Heart left ventricle (tissue), 16 donors: Measurements from ENCODE around the gene POT1. TPM values are rescaled to one million over a fixed set of nuclear protein-coding genes. Genes with fewer than 3 reads are reported as not detected.
A peak's percentile ranks its signal among the peaks of the same experiment; 100 is the strongest.
"Not testable (repeated sequence)": the region's sequence is repeated elsewhere in the genome, so short reads cannot be mapped to it uniquely, and the experiment has no call there.

Source experiments
- ATAC-seq, 4 donors: fragments of 200-7000 bp; cut with Tn5 transposase; one replicate each; pipeline ENCODE4 v1.9.1; 2020 to 2022; ENCODE audit warnings: moderate library complexity in 4 of 4, mild to moderate bottlenecking in 3 of 4, moderate number of reproducible peaks in 1 of 4
- DNase-seq, 5 donors: peaks; one replicate each; pipeline ENCODE4 v3.0.0-alpha.2; 2020
- H3K27ac ChIP-seq, 12 donors: fragments of 200-600 bp; sonication (generic) in 4 of 12; one replicate each; pipeline versions ENCODE4 v1.5.0 to v1.8.0; 2016 to 2022; ENCODE audit warnings: mild to moderate bottlenecking in 2 of 12
- H3K27me3 ChIP-seq, 9 donors: fragments of 200-600 bp; sonication (generic) in 2 of 9; one replicate each; pipeline versions ENCODE4 v1.5.1 to v1.8.0; 2016 to 2022; ENCODE audit warnings: mild to moderate bottlenecking in 3 of 9
- H3K36me3 ChIP-seq, 9 donors: fragments of 200-600 bp; sonication (generic) in 2 of 9; one replicate each; pipeline versions ENCODE4 v1.5.0 to v1.8.0; 2018 to 2022; ENCODE audit warnings: mild to moderate bottlenecking in 2 of 9
- H3K4me1 ChIP-seq, 12 donors: fragments of 200-600 bp; sonication (generic) in 4 of 12; one replicate each; pipeline versions ENCODE4 v1.5.0 to v1.8.0; 2016 to 2022; ENCODE audit warnings: mild to moderate bottlenecking in 3 of 12
- H3K4me3 ChIP-seq, 12 donors: fragments of 200-600 bp; sonication (generic) in 4 of 12; one replicate each; pipeline versions ENCODE4 v1.5.0 to v1.8.0; 2017 to 2022; ENCODE audit warnings: mild to moderate bottlenecking in 9 of 12, moderate library complexity in 4 of 12
- H3K9me3 ChIP-seq, 12 donors: fragments of 200-600 bp; sonication (generic) in 4 of 12; one replicate each; pipeline versions ENCODE4 v1.5.0 to v1.8.0; 2016 to 2022; ENCODE audit warnings: mild to moderate bottlenecking in 1 of 12
- POLR2A ChIP-seq, 2 donors: fragments of 450-650 bp; IDR thresholded peaks; one replicate each; pipeline ENCODE4 v1.6.1; 2017; ENCODE audit warnings: antibody characterized with exemption in 2 of 2, mild to moderate bottlenecking in 2 of 2, moderate library complexity in 2 of 2
- WGBS, 4 donors: extraction: QIAGEN DNeasy Blood & Tissue Kit in 2 of 4; methylation state at CpG; one replicate each; pipeline versions ENCODE4 v1.1.5 to v1.1.7; 2013 to 2018; 5-methylcytosine and 5-hydroxymethylcytosine counted together
- intact Hi-C, 10 donors: fragments of 100-400 bp; cut with DNase I; formaldehyde crosslinking; loops; one replicate each; pipeline versions ENCODE4 v1.11.1 to v1.14.2; 2022
- long read RNA-seq, 3 donors: library from polyadenylated mRNA; unstranded; transcript quantifications; one replicate each; pipeline ENCODE4 v2.0.0, GENCODE V29; 2020 to 2021
- polyA plus RNA-seq, 2 donors: library from polyadenylated mRNA; stranded (reverse); fragments of 200-250 nt; gene quantifications; one replicate each; pipeline ENCODE4 v1.2.3, GENCODE V29; 2013
- total RNA-seq, 9 donors: library from RNA; depleted of rRNA in 2 of 9; stranded (reverse); fragments of >200 nt in 2 of 9; fragmentation: NEBNext Ultra II Directional in 3 of 9; extraction: Animal tissue kit (Norgen Biotek cat#: 25700) in 3 of 9; gene quantifications; one replicate each; pipeline versions ENCODE4 v1.1.0 to v1.2.4, GENCODE V29; 2016 to 2023
- TF ChIP-seq, protein P1 (sequence below), 12 donors: fragments of 200-600 bp; sonication (generic) in 4 of 12; IDR thresholded peaks; one replicate each; pipeline versions ENCODE4 v1.5.0 to v1.8.0; 2018 to 2022; ENCODE audit warnings: antibody characterized with exemption in 12 of 12, mild to moderate bottlenecking in 5 of 12
- donor health status: ischemic (EF 13 %, LVEDD 7.1; RV severe dilation, severe dysfunction).
- donor health status: healthy with polysubstance abuse.
- donor health status: DM: no; HTN: yes; CAD: no.
- donor health status: DM: no; HTN: no; CAD: no.
- donor health status: ischemic (EF 25% LVEDD 6.9; RV normal size, moderate dysfunction).
- donor health status: ischemic (EF 25% LVEDD 5.7; RV mildly dilated, moderate dysfunction).
- donor health status: healthy.
- donor health status: DM: yes; HTN: yes; CAD: no.
- donor health status: ischemic (EF 35%, LVEDD 5.7; RV mildly dilated, moderate dysfunction).
- donor health status: nonischemic (EF 11% LVEDD 7.7; RV severe dilation, severe dysfunction).
- donor health status: DM: yes; HTN: yes; CAD: no.
- donor health status: PGD.
- donor health status: ischemic (EF 29% LVEDD 5.4; RV normal size, mild dysfunction).
- donor health status: nonischemic (EF 23%, LVEDD 6.1; RV moderate dilation, normal function).

Gene POT1, protein sequence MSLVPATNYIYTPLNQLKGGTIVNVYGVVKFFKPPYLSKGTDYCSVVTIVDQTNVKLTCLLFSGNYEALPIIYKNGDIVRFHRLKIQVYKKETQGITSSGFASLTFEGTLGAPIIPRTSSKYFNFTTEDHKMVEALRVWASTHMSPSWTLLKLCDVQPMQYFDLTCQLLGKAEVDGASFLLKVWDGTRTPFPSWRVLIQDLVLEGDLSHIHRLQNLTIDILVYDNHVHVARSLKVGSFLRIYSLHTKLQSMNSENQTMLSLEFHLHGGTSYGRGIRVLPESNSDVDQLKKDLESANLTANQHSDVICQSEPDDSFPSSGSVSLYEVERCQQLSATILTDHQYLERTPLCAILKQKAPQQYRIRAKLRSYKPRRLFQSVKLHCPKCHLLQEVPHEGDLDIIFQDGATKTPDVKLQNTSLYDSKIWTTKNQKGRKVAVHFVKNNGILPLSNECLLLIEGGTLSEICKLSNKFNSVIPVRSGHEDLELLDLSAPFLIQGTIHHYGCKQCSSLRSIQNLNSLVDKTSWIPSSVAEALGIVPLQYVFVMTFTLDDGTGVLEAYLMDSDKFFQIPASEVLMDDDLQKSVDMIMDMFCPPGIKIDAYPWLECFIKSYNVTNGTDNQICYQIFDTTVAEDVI
- total RNA-seq (10 to 100 TPM; 14.9 to 24.1 (median 17.4) TPM), polyA plus RNA-seq (10 to 100 TPM in 1 of 2 donors, 1 to 10 TPM in 1; 6.4 to 10.4 TPM)
- long read RNA-seq, donor 1, partial matches to known transcripts: 0 of 3 reads
- long read RNA-seq, donor 1, other reads (novel, unspliced or antisense): 3 of 3 reads
- long read RNA-seq, donor 2, full-length matches to known transcripts: 9 of 27 reads
- long read RNA-seq, donor 2, partial matches to known transcripts: 0 of 27 reads
- long read RNA-seq, donor 2, other reads (novel, unspliced or antisense): 18 of 27 reads
- long read RNA-seq, donor 3, full-length matches to known transcripts: 3 of 7 reads
- long read RNA-seq, donor 3, partial matches to known transcripts: 0 of 7 reads
- long read RNA-seq, donor 3, other reads (novel, unspliced or antisense): 4 of 7 reads

DNA sequence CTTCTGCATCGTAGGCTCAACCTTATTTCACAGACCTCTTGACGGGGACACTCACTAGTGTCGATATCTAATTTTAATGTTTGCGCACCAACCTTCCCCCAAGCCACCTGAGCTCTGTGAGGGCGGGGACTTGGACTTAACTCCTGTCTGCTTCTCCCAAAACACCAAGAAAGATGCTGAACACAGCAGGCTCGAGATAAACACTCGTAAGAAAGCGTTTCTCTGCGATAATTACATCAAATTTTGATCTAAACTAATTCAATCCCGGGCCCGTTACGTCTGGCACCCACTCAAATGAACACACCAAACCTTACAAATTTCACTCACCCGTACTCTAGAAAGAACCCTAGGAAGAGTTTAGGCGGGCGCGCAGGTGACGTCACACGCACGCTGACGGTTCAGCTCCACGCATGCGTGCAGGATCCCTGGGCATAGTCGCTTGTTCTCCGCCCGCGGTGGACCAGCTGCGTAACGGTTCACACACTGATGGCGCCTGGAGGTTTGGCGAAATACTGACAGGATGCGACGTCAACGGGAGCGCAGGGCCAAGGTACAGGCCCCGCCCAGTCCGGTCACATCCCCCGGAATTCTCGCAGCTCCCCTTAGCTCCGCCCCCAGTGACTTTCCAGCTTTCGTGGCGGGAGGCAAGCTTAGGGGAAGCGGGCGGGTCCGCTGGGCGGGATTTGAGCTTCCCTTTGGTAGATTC, at the start of gene POT1:
TSS of gene POT1 (minus strand) at position 359 of the 706 bp plus-strand sequence. CDS start 32,652 bp downstream, outside the sequence.
- WGBS, 4 donors: 0% methylated on average over 35 to 45 of the region's 45 CpGs
- Histone ChIP-seq H3K27ac (peak within 1 kb of the TSS; percentile 74 to 93 (median 86)), H3K9me3 (no peaks in the 10 kb centered on the region), H3K27me3 (no peaks in the 10 kb centered on the region), H3K4me1 (peaks cover 0 to 45% (median 13%) of the 10 kb centered on the region in 12 donors), H3K36me3 (peaks cover 0 to 17% (median 4%) of the 10 kb centered on the region in 9 donors), H3K4me3 (peak within 1 kb of the TSS; percentile 32 to 85 (median 70))
- intact Hi-C loops: no loop called here
- TF ChIP-seq, protein P1, sequence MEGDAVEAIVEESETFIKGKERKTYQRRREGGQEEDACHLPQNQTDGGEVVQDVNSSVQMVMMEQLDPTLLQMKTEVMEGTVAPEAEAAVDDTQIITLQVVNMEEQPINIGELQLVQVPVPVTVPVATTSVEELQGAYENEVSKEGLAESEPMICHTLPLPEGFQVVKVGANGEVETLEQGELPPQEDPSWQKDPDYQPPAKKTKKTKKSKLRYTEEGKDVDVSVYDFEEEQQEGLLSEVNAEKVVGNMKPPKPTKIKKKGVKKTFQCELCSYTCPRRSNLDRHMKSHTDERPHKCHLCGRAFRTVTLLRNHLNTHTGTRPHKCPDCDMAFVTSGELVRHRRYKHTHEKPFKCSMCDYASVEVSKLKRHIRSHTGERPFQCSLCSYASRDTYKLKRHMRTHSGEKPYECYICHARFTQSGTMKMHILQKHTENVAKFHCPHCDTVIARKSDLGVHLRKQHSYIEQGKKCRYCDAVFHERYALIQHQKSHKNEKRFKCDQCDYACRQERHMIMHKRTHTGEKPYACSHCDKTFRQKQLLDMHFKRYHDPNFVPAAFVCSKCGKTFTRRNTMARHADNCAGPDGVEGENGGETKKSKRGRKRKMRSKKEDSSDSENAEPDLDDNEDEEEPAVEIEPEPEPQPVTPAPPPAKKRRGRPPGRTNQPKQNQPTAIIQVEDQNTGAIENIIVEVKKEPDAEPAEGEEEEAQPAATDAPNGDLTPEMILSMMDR (IDR thresholded peaks at IDR 0.05): no peak
- TF ChIP-seq POLR2A (IDR thresholded peaks at IDR 0.05): no peak
- ATAC-seq (peak; percentile 100), DNase-seq (peak; percentile 99 to 100 (median 99))

DNA sequence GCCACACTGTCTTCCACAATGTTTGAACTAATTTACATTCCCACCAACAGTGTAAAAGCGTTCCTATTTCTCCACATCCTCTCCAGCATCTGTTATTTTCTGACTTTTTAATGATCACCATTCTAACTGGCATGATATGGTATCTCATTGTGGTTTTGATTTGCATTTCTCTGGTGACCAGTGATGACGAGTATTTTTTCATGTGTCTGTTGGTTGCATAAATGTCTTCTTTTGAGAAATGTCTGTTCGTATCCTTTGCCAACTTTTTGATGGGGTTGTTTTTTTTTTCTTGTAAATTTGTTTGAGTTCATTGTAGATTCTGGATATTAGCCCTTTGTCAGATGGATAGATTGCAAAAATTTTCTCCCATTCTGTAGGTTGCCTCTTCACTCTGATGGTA, 45.5 kb upstream of the POT1 start:
- H3K27me3 ChIP-seq, H3K9me3 ChIP-seq, H3K4me3 ChIP-seq, ATAC-seq, intact Hi-C loops, H3K4me1 ChIP-seq, H3K36me3 ChIP-seq, DNase-seq, H3K27ac ChIP-seq: not testable (repeated sequence)
- 59 to 79% (median 64%) methylated on average over 3 of the region's 3 CpGs for WGBS, 4 donors

DNA sequence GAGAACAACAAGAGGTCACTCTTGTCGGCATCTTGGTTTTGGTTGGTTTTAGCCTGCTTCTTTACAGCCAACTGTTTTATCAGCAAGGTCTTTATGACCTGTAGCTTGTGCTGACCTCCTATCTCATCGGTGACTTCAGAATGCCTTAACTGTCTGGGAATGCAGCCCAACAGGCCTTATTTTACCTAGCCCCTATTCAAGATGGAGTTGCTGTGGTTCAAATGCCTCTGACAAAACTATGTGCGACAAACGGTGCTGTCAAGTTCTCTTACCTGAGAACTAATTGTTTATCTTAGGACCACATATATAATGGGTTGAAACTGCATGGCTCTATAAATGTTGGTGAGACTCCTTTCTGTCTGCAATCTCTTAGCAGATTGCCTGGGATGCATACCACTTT, 35.9 kb upstream of the POT1 start:
- no peak overlapping the region for H3K4me3 ChIP-seq
- intact Hi-C loops: no loop called here
- no peak overlapping the region for H3K27ac ChIP-seq
- H3K9me3 ChIP-seq: no peaks in the 10 kb centered on the region
- no peak for ATAC-seq
- 82 to 86% (median 85%) methylated on average over 4 of the region's 4 CpGs for WGBS, 4 donors
- DNase-seq: no peak
- no peaks in the 10 kb centered on the region for H3K36me3 ChIP-seq
- no peaks in the 10 kb centered on the region for H3K27me3 ChIP-seq
- no peaks in the 10 kb centered on the region for H3K4me1 ChIP-seq
- TF ChIP-seq, protein P1 (IDR thresholded peaks at IDR 0.05): no peak
- no peak for TF ChIP-seq POLR2A (IDR thresholded peaks at IDR 0.05)

DNA sequence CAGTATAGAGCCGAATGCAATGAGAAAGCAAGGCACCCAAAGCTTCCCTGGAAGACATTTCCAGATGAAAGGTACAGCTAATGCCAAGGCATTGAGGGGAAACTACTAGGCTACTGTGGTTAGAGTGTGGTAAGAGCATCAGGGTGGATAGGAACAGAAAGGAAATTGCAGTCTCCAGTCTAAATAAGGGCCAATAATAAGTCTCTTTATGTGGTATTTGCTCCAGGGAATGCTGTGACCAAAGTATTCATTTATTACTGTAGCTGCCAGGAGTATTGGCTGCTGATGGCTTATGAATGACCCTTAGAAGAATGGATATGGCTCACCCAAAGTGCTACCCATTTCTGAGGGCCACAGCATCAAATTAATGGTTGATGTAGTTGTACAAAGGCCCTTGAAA, 30.1 kb upstream of the POT1 start:
- Histone ChIP-seq H3K27me3 (no peaks in the 10 kb centered on the region), H3K9me3 (peaks cover 0 to 7% (median 0%) of the 10 kb centered on the region in 12 donors), H3K4me3 (no peak overlapping the region), H3K4me1 (no peaks in the 10 kb centered on the region), H3K36me3 (no peaks in the 10 kb centered on the region), H3K27ac (no peak overlapping the region)
- WGBS, 4 donors: 38 to 91% (median 45%) methylated on average over 1 of the region's 1 CpG
- no peak for TF ChIP-seq POLR2A (IDR thresholded peaks at IDR 0.05)
- TF ChIP-seq, protein P1 (IDR thresholded peaks at IDR 0.05): no peak
- DNase-seq (no peak), ATAC-seq (no peak)
- intact Hi-C loops: no loop called here

DNA sequence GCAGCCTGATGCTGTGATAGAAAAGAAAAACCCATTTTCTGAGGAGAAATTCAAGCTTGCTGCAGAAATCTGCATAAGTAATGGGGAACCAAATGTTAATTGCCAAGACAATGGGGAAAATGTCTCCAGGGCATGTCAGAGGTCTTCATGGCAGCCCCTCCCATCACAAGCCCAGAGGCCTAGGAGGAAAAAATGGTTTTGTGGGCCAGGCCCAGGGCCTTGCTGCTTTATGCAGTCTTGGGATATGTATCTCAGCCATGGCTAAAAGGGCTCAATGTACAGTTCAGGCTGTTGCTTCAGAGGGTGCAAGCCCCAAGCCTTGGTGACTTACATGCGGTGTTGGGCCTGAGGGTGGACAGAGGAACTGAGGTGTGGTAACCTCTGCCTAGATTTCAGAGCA, 28.3 kb upstream of the POT1 start:
- H3K4me3 ChIP-seq, H3K27me3 ChIP-seq, H3K4me1 ChIP-seq, H3K27ac ChIP-seq, H3K9me3 ChIP-seq, H3K36me3 ChIP-seq, DNase-seq, ATAC-seq, intact Hi-C loops: not testable (repeated sequence)
- WGBS, 4 donors: 97 to 100% (median 100%) methylated on average over 1 of the region's 1 CpG
